GM19035 (cell line): Measurements from ENCODE around the gene STAM2.

Experiments
- ATAC-seq: cut with Tn5 transposase; IDR thresholded peaks from one replicate; pipeline ENCODE4 v1.9.1; 2021; ENCODE audit not compliant: unreplicated experiment

STAM2 gene

GRCh38 chr2:152075461-152076050 lies 100.0 kb downstream of the STAM2 start:
- no peak for ATAC-seq

- no peak for ATAC-seq
These were observed 103.6 kb downstream of the STAM2 start for GRCh38 chr2:152072011-152072410.

GRCh38 chr2:152071518-152071917 lies 104.0 kb downstream of the STAM2 start:
- ATAC-seq = no peak

- peak; percentile 77 for ATAC-seq
These were observed 104.5 kb downstream of the STAM2 start for GRCh38 chr2:152071092-152071491.

GRCh38 chr2:152068226-152068625 lies 107.3 kb downstream of the STAM2 start:
- no peak for ATAC-seq

GRCh38 chr2:152067823-152068222 lies 107.7 kb downstream of the STAM2 start:
- ATAC-seq = no peak
